ENCODE data around the gene FER.

DNA sequence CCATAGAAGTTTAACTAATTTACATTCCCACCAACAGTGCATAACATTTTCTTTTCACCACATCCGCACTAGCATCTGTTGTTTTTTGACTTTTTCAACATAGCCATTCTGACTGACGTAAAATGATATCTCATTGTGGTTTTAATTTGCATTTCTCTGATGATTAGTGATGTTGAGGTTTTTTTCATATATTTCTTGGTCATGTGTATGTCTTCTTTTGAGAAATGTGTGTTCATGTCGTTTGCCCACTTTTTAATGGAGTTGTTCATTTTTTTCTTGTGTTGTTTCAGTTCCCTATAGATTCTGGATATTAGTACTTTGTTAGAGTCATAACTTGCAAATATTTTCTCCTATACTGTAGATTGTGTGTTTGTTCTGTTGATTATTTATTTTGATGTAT, 163.4 kb downstream of the FER start:
- TF ChIP-seq, protein P1, sequence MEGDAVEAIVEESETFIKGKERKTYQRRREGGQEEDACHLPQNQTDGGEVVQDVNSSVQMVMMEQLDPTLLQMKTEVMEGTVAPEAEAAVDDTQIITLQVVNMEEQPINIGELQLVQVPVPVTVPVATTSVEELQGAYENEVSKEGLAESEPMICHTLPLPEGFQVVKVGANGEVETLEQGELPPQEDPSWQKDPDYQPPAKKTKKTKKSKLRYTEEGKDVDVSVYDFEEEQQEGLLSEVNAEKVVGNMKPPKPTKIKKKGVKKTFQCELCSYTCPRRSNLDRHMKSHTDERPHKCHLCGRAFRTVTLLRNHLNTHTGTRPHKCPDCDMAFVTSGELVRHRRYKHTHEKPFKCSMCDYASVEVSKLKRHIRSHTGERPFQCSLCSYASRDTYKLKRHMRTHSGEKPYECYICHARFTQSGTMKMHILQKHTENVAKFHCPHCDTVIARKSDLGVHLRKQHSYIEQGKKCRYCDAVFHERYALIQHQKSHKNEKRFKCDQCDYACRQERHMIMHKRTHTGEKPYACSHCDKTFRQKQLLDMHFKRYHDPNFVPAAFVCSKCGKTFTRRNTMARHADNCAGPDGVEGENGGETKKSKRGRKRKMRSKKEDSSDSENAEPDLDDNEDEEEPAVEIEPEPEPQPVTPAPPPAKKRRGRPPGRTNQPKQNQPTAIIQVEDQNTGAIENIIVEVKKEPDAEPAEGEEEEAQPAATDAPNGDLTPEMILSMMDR (conservative IDR thresholded peaks at IDR 0.05; ENCODE audit: low read depth, low read length) = no peak
- TF ChIP-seq EZH2 (IDR thresholded peaks at IDR 0.05; ENCODE audit: borderline replicate concordance, low read depth, low read length, poor library complexity, severe bottlenecking) = no peak

Measured in A673 (cell line).